Muscle layer of colon (tissue), 2 donors: ENCODE results near the gene MEX3A.
"Not testable (repeated sequence)": the region's sequence is repeated elsewhere in the genome, so short reads cannot be mapped to it uniquely, and the experiment has no call there.

ENCODE experiments used
- H3K27ac ChIP-seq: one replicate; pipeline ENCODE4 v1.7.0; 2013; ENCODE audit warnings: low read depth, mild to moderate bottlenecking, low read length, moderate library complexity
- H3K27me3 ChIP-seq, 2 donors: one replicate each; pipeline ENCODE4 v1.7.0; 2013; ENCODE audit warnings: low read length in 2 of 2, mild to moderate bottlenecking in 2 of 2; ENCODE audit not compliant: insufficient read depth in 2 of 2, control insufficient read depth in 1 of 2
- H3K36me3 ChIP-seq: one replicate; pipeline ENCODE4 v1.7.0; 2013; ENCODE audit warnings: mild to moderate bottlenecking, low read length; ENCODE audit not compliant: insufficient read depth
- H3K4me1 ChIP-seq: one replicate; pipeline ENCODE4 v1.7.0; 2013; ENCODE audit warnings: mild to moderate bottlenecking, low read length; ENCODE audit not compliant: insufficient read depth
- H3K4me3 ChIP-seq, 2 donors: one replicate each; pipeline ENCODE4 v1.7.0; 2013; ENCODE audit warnings: low read length in 2 of 2, low read depth in 1 of 2, mild to moderate bottlenecking in 1 of 2, moderate library complexity in 1 of 2
- H3K9ac ChIP-seq: one replicate; pipeline ENCODE4 v1.7.0; 2013; ENCODE audit warnings: low read length
- H3K9me3 ChIP-seq: one replicate; pipeline ENCODE4 v1.7.0; 2013; ENCODE audit warnings: mild to moderate bottlenecking, low read length
- donor health status: abdominal sarcoma.
- donor health status: Adenocarcinoma of cecum.

MEX3A gene

DNA sequence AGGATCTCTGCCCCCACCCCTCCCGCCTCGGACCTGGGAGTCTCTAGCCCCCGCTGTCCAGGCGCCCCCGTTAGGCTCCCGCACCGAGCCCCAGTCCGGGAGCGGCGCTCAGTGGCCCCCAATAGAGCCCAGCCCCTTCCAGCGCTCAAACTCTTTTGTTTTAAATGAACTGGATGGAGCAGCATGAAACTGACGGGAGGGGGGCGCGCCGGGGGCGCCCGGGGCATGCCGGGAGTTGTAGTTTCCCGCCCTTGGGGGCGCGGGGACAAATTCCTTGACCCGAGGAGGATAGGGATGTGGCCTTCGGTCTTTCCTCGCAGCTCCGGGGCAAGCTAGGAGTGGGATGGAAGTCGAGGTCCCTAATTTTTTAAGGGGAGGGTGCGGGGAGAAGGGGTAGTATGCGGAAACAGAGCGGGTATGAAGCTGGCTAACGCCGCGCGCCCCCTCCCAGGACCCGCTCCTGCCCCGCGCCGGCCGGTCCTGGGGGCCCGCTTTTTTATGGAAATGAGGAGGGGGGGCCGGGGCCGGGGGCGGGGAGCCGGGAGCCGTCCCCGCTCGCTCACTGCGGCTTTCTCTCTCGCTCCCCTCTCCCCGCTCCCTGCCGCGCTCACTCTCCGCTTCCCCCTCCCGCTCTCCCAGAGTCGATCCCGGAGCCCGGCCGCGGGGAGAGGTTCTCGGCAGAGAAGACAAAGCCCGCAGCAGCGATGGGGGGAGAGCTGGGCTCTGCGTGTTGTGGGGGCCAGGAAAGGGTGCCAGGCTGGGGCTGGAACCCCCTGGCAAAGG lies at the start of gene MEX3A:
Gene MEX3A, minus strand, starts transcription at position 157 of the 783 bp plus-strand sequence. CDS start 467 bp downstream, outside the sequence.
- Histone ChIP-seq H3K9ac (peak within 1 kb of the TSS; percentile 27), H3K27ac (peak within 1 kb of the TSS; percentile 56), H3K27me3 (no peaks in the 10 kb centered on the region), H3K4me3 (peak within 1 kb of the TSS; percentile 60 to 72), H3K4me1 (peaks cover 11% of the 10 kb centered on the region), H3K36me3 (no peaks in the 10 kb centered on the region), H3K9me3 (no peaks in the 10 kb centered on the region)

DNA sequence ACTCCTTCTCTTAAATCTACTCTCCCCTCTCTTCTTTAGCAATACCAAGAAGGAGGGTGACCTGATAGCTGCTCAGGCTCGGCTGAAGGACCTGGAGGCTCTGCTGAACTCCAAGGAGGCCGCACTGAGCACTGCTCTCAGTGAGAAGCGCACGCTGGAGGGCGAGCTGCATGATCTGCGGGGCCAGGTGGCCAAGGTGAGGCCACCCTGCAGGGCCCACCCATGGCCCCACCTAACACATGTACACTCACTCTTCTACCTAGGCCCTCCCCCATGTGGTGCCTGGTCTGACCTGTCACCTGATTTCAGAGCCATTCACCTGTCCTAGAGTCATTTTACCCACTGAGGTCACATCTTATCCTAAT lies 48.3 kb upstream of the MEX3A start:
- Histone ChIP-seq H3K4me1 (peaks cover 50% of the 10 kb centered on the region), H3K4me3 (no peak overlapping the region), H3K9me3 (no peaks in the 10 kb centered on the region), H3K36me3 (peaks cover 51% of the 10 kb centered on the region), H3K27ac (peak overlapping the region; percentile 95), H3K9ac (peak overlapping the region; percentile 86), H3K27me3 (no peaks in the 10 kb centered on the region)

- peaks cover 45% of the 10 kb centered on the region for H3K36me3 ChIP-seq
- H3K4me1 ChIP-seq, result peaks cover 57% of the 10 kb centered on the region
- H3K4me3 ChIP-seq, result peak overlapping the region; percentile 6 to 52
Observed at GRCh38 chr1:156129687-156130577, 47.7 kb upstream of the MEX3A start.

GRCh38 chr1:156128654-156129597 lies 46.7 kb upstream of the MEX3A start:
- peaks cover 67% of the 10 kb centered on the region for H3K4me1 ChIP-seq
- peaks cover 35% of the 10 kb centered on the region for H3K36me3 ChIP-seq
- H3K9ac ChIP-seq, result peak overlapping the region; percentile 86
- H3K27me3 ChIP-seq, result no peaks in the 10 kb centered on the region
- H3K9me3 ChIP-seq, result no peaks in the 10 kb centered on the region
- peak overlapping the region in 1 of 2 donors; percentile 52 for H3K4me3 ChIP-seq
- peak overlapping the region; percentile 95 for H3K27ac ChIP-seq

More at GRCh38 chr1:156129687-156130577, 47.7 kb upstream of the MEX3A start:
- Histone ChIP-seq H3K27ac (peak overlapping the region; percentile 95), H3K27me3 (no peaks in the 10 kb centered on the region), H3K9ac (peak overlapping the region; percentile 86), H3K9me3 (no peaks in the 10 kb centered on the region)

DNA sequence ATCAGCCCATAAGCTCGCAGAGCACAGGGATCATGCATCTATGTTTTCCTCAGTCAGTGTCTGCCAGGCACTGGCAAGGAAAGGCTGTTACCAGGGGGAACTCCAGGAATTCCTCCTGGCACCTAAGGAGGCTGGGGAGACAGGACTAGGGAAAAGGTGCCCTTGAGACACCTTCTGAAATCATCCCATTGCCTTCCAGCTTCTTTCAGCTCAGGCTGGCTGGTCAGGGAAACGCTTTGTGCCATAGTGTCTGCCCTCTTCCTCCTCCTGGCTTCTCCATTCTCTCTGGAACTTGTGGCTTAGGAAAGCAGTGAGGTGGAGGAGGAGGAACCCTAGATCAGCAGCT lies 46.0 kb upstream of the MEX3A start:
- peak overlapping the region in 1 of 2 donors; percentile 52 for H3K4me3 ChIP-seq
- H3K4me1 ChIP-seq, result peaks cover 72% of the 10 kb centered on the region
- H3K27ac ChIP-seq, result peak overlapping the region; percentile 95
- H3K9me3 ChIP-seq, result no peaks in the 10 kb centered on the region
- H3K27me3 ChIP-seq, result no peaks in the 10 kb centered on the region
- H3K9ac ChIP-seq, result peak overlapping the region; percentile 86
- H3K36me3 ChIP-seq, result peaks cover 29% of the 10 kb centered on the region

DNA sequence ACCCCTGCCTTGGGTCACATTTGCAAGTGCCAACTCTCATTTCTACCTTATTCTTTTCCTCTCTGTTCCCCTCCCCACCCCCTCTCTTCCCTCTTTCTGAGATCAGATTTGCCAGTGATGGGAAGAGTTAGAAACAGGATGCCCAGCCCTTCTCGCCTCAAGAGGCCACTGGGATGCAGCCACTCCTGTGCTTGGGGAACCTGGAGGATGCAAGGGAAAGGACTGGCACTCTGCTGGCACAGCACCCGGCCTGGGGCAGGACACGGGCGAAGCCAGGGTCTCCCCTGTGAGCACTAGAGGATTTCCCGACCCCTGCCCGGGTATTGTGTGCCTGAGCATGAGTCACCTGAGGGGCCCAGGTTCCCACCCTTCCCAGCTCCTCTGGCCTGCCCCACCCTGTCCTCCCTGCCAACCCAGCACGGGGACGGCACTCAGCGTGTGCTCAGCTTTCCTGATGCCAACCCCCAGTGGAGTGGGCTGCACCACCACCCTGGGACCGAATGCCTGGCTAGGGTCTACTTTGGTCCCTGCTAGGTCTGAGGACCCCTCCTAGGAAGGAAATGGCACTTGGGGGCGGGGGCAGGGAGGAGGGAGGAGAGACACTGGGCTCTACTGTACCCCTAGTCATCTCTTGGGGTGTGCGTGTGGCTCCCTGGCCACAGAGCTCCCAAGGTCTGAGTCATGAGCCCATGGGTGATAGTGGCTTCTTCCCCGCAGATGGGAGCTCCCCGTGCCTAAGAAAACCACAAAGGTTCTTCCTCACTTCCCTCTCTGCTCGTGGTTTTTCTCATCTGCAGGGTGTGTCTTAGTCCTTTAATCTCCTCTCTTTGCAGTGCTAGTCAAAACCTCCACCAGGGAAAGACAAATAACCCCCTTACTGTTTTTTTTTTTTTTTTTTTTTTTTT lies 44.6 kb upstream of the MEX3A start:
- peaks cover 82% of the 10 kb centered on the region for H3K4me1 ChIP-seq
- peak overlapping the region; percentile 12 to 39 for H3K4me3 ChIP-seq
- H3K27me3 ChIP-seq, result no peaks in the 10 kb centered on the region
- peaks cover 17% of the 10 kb centered on the region for H3K36me3 ChIP-seq
- no peaks in the 10 kb centered on the region for H3K9me3 ChIP-seq
- H3K9ac ChIP-seq, result peak overlapping the region; percentile 54
- H3K27ac ChIP-seq, result peak overlapping the region; percentile 95

GRCh38 chr1:156126043-156126629 lies 43.9 kb upstream of the MEX3A start:
- H3K9me3 ChIP-seq, result no peaks in the 10 kb centered on the region
- peak overlapping the region; percentile 12 to 39 for H3K4me3 ChIP-seq

GRCh38 chr1:156125544-156125943 lies 43.3 kb upstream of the MEX3A start:
- H3K27me3 ChIP-seq, H3K9ac ChIP-seq, H3K9me3 ChIP-seq: not testable (repeated sequence)
- H3K27ac ChIP-seq, result peak overlapping the region; percentile 95
- peaks cover 18% of the 10 kb centered on the region for H3K36me3 ChIP-seq
- peaks cover 93% of the 10 kb centered on the region for H3K4me1 ChIP-seq
- peak overlapping the region; percentile 3 to 43 for H3K4me3 ChIP-seq

More at GRCh38 chr1:156126043-156126629, 43.9 kb upstream of the MEX3A start:
- Histone ChIP-seq H3K27me3 (no peaks in the 10 kb centered on the region), H3K4me1 (peaks cover 89% of the 10 kb centered on the region), H3K27ac (peak overlapping the region; percentile 95), H3K36me3 (peaks cover 16% of the 10 kb centered on the region), H3K9ac (peak overlapping the region; percentile 54)

DNA sequence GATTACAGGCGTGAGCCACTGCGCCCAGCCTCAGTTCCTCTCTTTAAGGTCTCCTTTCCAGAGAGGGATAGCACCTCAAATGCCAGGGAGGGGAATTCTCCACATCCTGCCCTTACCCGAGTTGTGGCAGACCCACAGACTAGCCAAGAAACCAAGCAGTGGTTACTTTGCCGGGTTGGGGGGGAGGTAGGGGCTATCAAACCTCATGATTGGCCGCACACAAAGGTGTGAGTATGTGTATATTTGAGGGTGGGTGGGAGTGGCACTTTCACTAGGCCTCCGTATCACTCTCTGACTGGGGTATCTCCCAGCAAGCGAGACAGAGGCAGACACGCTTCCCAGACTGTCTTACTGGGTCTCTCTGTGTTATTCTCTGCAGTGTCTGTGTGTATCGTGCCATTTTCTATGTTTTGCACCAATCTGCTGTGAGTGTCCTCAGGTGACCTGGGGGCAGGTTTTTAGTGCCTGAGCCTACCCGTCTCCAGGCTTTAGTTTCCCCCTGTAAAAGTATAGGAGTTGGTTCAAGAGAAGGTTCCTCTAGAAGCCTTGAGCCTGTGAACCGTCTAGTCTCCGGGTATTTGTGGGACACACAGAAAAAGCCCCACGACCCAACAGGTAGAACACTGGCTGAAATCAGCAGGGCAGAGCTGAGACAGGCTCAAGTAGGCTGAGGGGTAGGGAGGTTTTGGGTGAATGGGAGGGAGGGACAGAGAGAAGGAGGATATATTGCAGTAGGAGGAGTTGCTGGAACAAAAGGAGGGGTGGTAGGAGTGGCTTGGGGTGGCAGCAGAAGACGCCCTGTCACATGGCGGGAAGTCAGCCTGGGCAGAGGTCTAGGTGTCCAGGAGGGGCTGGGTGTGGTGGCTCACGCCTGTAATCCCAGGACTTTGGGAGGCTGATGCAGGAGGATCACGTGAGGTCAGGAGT lies 42.6 kb upstream of the MEX3A start:
- Histone ChIP-seq H3K27ac (peak overlapping the region; percentile 95), H3K27me3 (no peaks in the 10 kb centered on the region), H3K4me1 (peaks cover 93% of the 10 kb centered on the region), H3K9me3 (no peaks in the 10 kb centered on the region), H3K4me3 (peak overlapping the region; percentile 3 to 43), H3K36me3 (peaks cover 22% of the 10 kb centered on the region), H3K9ac (peak overlapping the region; percentile 67)
